ENCODE results near the gene TBC1D16. TPM values are rescaled to one million over a fixed set of nuclear protein-coding genes. Genes with fewer than 3 reads are reported as not detected.

Gene TBC1D16
- total RNA-seq, 1 donor from 2014 or later: 197 TPM

DNA sequence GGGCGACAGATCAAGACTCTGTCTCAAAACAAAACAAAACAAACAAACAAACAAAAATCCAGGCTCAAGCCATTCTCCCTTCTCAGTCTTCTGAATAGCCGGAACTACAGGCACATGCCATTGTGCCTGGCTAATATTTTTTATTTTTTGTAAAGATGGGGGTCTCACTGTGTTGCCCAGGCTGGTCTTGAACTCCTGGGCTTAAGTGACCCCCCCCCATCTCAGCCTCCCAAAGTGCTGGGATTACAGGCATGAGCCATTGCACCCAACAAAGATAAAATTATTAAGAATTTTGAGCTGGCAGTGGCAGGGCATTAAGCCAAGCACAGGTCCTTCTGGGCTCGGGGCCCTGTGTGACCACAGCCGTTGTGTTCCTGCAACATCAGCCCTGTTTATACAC, 126.6 kb downstream of the TBC1D16 start:
- no peak overlapping the region for H3K4me3 Mint-ChIP-seq (ENCODE audit: unreplicated experiment)
- H3K27ac Mint-ChIP-seq (ENCODE audit: unreplicated experiment): no peak overlapping the region

DNA sequence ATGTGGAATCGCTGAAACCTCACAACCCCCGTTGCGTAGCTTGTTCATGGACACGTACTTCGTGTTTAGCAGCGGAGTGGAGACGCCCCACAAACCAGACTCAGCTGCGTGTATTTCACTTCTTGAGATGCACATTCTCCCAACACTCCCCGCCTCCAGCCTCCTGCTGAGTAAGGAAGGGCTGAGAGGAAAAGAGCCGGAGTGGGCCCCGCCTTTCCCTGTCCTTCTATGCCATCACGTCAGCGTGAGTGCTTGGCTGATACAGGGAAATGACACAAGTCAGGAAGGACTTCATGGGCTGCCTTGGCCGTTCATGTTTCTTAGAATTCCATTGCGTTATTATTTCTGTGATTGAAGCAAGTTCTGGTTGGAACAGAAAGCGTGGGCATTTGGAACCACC, 127.8 kb downstream of the TBC1D16 start:
- TF ChIP-seq, protein P1, sequence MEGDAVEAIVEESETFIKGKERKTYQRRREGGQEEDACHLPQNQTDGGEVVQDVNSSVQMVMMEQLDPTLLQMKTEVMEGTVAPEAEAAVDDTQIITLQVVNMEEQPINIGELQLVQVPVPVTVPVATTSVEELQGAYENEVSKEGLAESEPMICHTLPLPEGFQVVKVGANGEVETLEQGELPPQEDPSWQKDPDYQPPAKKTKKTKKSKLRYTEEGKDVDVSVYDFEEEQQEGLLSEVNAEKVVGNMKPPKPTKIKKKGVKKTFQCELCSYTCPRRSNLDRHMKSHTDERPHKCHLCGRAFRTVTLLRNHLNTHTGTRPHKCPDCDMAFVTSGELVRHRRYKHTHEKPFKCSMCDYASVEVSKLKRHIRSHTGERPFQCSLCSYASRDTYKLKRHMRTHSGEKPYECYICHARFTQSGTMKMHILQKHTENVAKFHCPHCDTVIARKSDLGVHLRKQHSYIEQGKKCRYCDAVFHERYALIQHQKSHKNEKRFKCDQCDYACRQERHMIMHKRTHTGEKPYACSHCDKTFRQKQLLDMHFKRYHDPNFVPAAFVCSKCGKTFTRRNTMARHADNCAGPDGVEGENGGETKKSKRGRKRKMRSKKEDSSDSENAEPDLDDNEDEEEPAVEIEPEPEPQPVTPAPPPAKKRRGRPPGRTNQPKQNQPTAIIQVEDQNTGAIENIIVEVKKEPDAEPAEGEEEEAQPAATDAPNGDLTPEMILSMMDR (IDR thresholded peaks at IDR 0.05; ENCODE audit: partially characterized antibody, unreplicated experiment): no peak
- peaks cover 3% of the 10 kb centered on the region for H3K27me3 Mint-ChIP-seq (ENCODE audit: unreplicated experiment)
- H3K4me1 Mint-ChIP-seq (ENCODE audit: low read depth, unreplicated experiment): no peaks in the 10 kb centered on the region
- H3K4me3 Mint-ChIP-seq (ENCODE audit: unreplicated experiment): no peak overlapping the region
- H3K9me3 Mint-ChIP-seq (ENCODE audit: unreplicated experiment): no peaks in the 10 kb centered on the region
- no peak for DNase-seq
- no peaks in the 10 kb centered on the region for H3K36me3 Mint-ChIP-seq (ENCODE audit: unreplicated experiment)
- H3K27ac Mint-ChIP-seq (ENCODE audit: unreplicated experiment): no peak overlapping the region

More for the DNA sequence above, 126.6 kb downstream of the TBC1D16 start:
- H3K4me1 Mint-ChIP-seq (ENCODE audit: low read depth, unreplicated experiment): no peaks in the 10 kb centered on the region
- peaks cover 2% of the 10 kb centered on the region for H3K27me3 Mint-ChIP-seq (ENCODE audit: unreplicated experiment)
- TF ChIP-seq, protein P1 (IDR thresholded peaks at IDR 0.05; ENCODE audit: partially characterized antibody, unreplicated experiment): no peak
- DNase-seq: no peak
- no peaks in the 10 kb centered on the region for H3K9me3 Mint-ChIP-seq (ENCODE audit: unreplicated experiment)
- no peaks in the 10 kb centered on the region for H3K36me3 Mint-ChIP-seq (ENCODE audit: unreplicated experiment)

DNA sequence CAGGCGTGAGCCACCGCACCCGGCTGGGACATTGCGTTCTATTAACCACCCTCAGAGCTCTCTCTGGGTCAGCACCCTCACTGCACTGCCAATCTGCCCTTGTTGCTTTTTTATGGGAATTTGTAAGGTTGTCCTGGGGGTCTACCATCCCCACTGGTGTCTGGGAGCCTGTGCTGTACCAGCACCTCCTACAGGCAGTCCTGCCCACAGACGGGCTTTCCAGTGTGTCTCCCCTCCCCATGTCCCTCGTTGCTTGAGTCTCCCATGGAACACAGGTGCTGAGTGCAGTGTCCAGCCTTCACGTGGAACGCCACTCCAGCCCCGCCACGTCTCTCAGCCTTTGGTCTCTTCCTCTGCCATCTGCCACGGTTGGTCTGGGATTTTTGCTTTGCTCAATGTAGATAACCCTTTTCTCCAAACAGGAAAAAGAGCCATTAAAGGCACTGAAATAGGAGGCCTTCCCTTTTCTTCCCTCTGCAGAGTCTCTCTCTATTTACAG, 128.4 kb downstream of the TBC1D16 start:
- Mint-ChIP-seq H3K27ac (ENCODE audit: unreplicated experiment) (no peak overlapping the region), H3K27me3 (ENCODE audit: unreplicated experiment) (peaks cover 3% of the 10 kb centered on the region), H3K36me3 (ENCODE audit: unreplicated experiment) (no peaks in the 10 kb centered on the region), H3K9me3 (ENCODE audit: unreplicated experiment) (no peaks in the 10 kb centered on the region), H3K4me1 (ENCODE audit: low read depth, unreplicated experiment) (no peaks in the 10 kb centered on the region), H3K4me3 (ENCODE audit: unreplicated experiment) (no peak overlapping the region)
- DNase-seq: peak; percentile 17
- TF ChIP-seq, protein P1 (IDR thresholded peaks at IDR 0.05; ENCODE audit: partially characterized antibody, unreplicated experiment): no peak

DNA sequence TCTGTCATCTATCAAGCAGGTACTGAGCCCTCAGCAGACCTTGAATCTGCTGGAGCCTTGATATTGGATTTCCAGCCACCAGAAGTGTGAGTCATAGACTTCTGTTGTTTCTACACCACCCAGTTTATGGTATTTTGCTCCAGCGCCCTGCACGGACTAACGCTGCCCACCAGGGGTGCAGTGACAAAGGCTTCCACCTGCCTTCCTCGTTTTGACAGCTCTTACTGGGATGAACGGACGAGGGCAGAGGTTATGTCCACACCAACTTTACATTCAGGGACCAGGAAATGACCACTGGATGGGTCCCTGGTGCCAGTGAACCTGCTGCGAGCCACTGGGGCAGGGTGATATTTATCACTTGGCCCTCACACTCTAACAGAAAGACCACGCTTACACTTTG, 129.8 kb downstream of the TBC1D16 start:
- TF ChIP-seq, protein P1 (IDR thresholded peaks at IDR 0.05; ENCODE audit: partially characterized antibody, unreplicated experiment): peak; percentile 46
- no peaks in the 10 kb centered on the region for H3K9me3 Mint-ChIP-seq (ENCODE audit: unreplicated experiment)

DNA sequence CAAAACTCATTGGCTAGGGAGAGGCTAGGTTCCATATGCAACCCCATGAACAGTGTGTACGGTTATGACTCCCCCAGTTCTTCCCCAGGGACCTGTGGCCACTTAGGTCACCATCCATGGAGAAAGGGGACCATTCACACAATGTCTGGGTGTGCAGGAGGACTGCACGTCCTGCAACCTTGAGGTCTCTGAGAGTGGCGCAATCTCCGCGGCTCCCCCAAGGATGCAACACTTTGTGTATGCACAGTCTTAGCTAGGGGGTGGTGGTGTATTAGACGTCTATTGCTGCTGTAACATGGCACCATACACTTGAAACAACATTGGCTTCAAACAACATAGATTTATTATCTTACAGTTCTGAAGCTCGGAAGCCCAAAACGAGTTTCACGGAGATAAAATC, 130.8 kb downstream of the TBC1D16 start:
- Mint-ChIP-seq H3K36me3 (ENCODE audit: unreplicated experiment) (no peaks in the 10 kb centered on the region), H3K9me3 (ENCODE audit: unreplicated experiment) (peaks cover 6% of the 10 kb centered on the region), H3K27ac (ENCODE audit: unreplicated experiment) (no peak overlapping the region), H3K27me3 (ENCODE audit: unreplicated experiment) (peaks cover 3% of the 10 kb centered on the region), H3K4me3 (ENCODE audit: unreplicated experiment) (no peak overlapping the region), H3K4me1 (ENCODE audit: low read depth, unreplicated experiment) (no peaks in the 10 kb centered on the region)
- TF ChIP-seq, protein P1 (IDR thresholded peaks at IDR 0.05; ENCODE audit: partially characterized antibody, unreplicated experiment): no peak
- DNase-seq: no peak

More for the DNA sequence above, 129.8 kb downstream of the TBC1D16 start:
- DNase-seq: no peak
- Mint-ChIP-seq H3K27ac (ENCODE audit: unreplicated experiment) (no peak overlapping the region), H3K4me3 (ENCODE audit: unreplicated experiment) (no peak overlapping the region), H3K36me3 (ENCODE audit: unreplicated experiment) (no peaks in the 10 kb centered on the region), H3K4me1 (ENCODE audit: low read depth, unreplicated experiment) (no peaks in the 10 kb centered on the region), H3K27me3 (ENCODE audit: unreplicated experiment) (peaks cover 1% of the 10 kb centered on the region)

Data from glutamatergic neuron (in vitro differentiated cells).